ENCODE measurements around the gene KCTD10.

KCTD10 gene, protein sequence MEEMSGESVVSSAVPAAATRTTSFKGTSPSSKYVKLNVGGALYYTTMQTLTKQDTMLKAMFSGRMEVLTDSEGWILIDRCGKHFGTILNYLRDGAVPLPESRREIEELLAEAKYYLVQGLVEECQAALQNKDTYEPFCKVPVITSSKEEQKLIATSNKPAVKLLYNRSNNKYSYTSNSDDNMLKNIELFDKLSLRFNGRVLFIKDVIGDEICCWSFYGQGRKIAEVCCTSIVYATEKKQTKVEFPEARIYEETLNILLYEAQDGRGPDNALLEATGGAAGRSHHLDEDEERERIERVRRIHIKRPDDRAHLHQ

DNA sequence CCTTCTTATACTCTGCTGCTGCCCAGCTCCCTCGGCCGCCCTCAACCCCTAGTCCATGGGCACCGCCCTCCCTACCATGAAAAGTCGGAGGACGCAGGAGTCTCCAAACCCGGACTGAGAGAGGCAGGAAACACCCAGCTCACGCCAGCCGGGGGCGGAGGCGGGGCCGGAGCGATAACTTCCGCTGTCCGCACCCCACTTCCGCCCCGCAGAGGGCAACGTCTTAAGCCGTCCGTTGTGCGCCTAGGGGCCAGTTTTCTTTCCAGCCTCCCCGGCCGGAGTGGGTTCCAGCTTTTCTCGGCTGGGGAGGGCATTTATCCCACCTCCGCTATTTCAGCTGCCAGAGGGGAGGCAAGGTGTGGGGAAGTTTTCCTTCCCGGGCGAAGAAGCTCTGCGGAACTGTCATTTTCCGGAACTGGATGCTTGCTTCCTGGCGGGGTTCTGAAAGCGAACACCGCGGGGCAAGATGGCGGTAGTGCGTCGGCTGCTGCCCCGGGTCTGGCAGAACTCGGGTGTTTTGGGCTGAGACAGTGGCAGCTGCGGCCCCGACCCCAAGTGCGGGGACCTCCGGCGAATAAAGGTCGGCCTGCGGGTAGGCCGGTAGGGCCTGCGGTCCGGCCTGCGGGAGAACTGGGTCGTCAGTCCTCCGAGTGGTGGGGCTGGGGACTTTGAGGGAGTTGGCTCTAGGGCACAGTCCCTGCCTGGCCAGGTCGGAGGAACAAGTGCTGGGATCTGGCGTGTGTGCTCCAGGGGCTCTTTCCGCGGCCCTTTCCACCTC is at the start of gene KCTD10, which contains the start of gene UBE3B:
TSS of gene KCTD10 (minus strand) at position 116 of the 778 bp plus-strand sequence. CDS start at position 78, 38 bp downstream.
TSS of gene UBE3B (plus strand) at position 450 of the 778 bp plus-strand sequence. CDS start 5,918 bp downstream, outside the sequence.
- DNase-seq: peak; percentile 69

DNA sequence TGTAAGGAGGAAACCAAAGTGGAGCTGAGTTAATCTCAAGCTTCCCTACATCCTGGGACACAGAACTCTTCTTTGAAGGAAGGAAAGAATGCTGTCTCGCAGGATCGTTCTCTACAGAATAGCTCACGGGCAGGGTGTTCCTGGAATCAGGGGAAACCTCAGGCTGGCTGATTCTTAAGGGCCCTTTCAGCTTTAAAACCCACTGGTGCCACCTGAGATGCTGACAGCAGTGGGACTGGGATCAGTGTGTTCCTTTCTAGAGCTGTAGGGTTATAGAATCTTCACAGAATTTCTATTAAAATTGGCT is 48.1 kb upstream of the KCTD10 start:
- DNase-seq: no peak

DNA sequence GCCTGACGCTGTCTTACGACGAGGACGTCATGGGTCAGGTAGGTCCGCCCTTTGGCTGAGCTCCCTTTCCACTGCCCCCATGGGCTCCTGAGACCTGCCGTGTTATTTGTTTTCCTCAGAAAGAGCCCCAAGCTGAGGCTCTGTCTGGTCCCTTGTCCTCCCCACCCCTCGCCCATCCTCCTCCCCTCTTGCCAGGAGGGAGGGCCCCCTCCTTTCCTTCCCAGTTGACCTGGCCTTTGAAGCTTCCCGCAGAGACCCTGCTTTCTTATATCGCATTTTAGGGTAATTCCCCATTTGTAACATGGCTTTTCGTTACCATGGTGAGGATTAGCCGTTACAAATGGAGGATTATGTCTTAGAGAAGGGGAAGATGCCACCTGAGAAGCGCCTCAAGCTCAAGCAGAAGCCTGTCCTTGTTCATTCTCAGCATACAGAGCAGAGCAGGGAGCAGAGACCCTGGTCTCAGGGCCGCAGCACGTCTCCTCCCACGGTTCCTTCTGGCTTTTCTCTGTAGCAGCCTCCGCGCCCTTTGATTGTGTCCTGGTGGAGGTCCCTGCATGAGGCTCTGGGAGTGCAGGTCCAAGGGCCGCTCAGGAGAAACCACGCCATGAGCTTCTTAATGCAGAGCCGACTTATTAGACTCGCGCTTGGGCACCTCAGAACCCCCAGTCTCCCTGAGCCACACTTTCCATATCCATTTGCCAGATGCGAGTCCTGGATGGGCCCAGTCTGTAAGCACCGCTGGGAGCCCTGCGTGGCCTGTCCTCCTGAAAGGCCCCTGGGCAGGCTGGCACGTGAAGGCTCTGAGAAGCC is 47.6 kb upstream of the KCTD10 start:
- no peak for DNase-seq

DNA sequence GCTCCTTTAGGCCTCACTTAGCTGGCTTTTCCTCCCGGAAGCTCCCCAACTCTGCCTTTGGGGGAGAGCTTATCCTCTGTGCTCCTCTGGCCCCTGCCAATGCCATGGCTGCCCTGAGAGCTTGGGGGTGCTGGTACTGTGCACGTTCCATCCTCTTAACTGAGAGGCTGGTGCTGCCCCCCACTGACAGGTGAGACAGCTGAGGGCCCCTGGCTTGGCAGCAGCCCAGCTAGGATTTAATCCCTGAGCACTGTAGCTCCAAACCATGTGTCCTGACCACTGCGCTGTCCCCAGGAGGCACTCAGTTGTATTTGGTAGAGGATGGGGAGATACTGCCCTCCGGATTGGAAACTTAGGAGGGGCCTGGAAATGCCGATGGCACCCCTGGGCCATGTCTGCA is 46.4 kb upstream of the KCTD10 start:
- no peak for DNase-seq

DNA sequence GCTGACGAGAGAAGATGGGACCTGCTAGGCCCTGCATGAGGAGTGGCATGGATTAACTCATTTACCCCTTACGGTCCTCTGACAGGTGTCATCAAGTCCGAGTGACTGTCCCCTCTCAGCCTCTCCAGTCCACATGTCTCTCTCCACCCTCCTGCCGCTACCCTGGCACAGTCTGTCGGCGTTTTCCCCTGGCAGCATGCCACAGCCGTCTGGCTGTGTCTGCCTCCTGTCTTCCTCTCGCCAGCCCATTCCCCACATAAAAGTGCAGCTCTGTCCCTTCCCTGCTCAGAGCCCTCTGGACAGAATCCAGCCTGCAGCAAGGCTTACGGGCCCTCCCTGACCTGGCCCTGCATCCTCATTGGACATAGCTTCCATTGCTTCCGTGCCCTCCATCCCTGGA is 46.0 kb upstream of the KCTD10 start:
- DNase-seq: no peak

DNA sequence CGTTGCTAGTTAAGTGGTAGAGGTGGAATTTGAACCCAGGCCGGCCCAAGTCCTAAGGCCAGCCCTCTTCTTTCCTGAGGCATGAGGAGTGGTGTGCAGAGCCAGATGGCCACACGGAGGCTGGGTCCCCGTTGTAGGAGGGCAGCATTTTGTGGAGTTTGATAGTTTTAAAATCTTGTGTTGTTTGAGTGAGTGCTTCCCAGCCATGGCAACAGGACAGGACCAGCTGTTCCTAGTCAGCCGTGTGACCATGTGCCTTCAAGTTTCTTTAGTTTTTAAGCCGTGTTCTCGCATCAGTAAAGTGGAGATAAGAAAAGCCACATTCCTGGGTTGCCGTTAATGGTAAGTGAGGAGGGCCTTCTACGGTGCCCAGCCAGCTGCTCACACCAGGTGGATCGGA is 44.7 kb upstream of the KCTD10 start:
- DNase-seq: no peak

DNA sequence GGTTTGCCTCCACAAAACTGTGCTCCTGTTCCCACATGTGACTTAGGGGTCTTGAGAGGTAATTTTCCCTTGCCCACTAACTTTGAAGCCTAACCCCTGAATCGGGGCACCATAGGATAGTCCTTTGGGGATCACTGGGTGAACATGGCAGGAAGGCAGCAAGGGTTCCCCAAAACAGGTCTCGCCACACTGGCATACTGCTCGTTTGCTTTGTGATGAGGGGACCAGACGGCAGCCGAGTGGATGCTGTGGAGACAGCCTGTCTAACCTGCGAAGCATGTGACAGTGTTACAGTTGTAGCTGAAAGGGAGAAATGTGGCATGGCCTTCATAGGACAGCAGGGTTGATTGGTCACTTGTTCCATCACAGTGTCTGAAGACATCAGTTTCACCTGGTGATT is 42.7 kb upstream of the KCTD10 start:
- no peak for DNase-seq

DNA sequence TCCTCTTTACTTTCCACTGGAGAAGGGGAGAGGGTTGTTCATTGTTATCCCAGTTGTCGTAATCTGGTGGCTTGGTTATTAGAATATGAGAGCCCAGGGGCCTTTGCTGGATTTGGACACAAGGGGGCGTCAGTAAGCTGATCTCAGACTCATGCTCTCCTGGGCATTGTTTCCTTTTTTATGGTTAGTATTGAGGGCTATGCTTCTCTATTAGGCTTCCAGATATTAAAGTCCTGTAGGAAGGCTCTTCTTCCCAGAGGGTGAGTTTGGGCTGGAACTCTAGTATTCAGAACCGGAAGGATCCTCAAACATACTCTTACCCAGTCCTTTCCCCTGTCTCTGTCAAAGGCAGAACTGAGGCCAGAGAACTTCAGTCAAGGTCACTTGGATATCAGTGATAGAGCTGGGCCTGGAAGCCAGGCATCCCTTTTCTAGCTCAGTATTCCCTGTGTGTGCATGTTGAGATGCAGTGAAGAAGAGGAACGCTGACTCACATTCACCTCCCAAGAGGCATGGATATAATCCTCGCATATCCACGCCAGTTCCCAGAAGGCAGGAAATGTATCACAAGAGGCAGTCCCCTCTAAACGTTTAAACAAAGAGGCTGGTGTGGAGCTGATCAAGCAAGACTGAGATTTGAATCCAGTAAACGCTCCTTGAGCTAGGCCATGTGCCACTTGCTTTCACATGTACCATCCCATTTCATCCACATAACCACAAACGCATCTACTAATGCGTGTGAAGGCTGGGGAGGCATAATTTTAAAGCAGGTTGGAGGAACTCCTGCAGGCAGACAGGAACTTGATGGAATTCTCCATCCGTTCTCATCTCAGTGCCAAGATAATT is 41.9 kb upstream of the KCTD10 start:
- DNase-seq: peak; percentile 48

DNA sequence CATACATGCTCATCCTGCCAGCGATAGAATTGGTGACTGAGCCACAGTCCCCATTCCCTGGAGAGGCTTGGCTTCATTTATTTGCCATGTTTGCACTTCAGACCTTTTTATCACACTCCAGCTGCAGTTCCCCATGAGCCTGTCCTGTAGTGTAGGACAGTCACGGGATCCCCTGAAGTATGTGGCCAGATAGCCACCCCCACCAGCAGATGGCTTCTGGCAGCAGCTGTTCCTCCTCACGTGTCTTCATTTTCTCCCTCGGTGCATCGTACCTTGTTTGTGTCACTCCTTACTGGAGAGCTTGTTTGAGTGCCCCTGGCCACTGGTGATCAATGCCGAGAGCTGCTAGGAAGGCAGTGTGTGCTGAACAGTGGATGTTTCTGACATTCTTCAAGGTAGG is 40.5 kb upstream of the KCTD10 start:
- no peak for DNase-seq

DNA sequence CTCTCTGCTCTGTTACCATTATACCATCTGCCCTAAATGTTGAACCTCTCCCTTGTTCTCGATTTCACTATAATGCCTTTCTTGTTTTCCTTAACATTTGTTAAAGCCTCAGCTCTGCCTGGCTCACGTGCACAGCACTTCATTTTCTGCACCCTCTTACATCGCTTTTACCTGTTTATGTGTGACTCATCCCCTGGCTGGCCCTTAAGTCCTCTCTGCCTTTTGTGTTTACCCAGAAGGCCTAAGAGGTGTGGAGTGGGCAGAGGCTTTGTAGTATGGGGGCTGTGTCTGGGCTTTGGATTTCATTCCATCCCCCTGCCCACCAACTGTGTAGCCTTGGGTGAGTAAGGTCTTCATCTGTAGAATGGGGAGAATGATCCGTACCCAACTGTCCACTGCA is 36.9 kb upstream of the KCTD10 start:
- DNase-seq: no peak

DNA sequence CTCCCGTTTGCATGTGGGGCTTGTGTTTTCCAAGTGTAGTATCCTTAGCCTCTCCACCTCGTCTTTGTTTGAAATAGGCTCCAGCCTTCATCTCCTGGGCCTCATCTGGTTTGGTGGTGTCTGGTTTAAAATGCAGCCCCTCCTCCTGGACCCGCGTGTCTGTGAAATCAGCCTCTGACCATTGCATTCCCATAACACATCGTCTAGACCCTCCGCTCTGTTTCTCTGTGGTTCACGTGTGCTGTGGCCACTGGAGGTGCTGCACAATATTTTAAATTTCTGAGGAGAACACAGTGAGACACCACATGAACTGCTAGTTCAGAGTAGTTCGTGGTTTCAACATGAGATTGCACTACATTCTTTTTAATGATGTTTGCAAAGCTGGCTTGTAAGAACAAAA is 36.0 kb upstream of the KCTD10 start:
- DNase-seq: no peak

DNA sequence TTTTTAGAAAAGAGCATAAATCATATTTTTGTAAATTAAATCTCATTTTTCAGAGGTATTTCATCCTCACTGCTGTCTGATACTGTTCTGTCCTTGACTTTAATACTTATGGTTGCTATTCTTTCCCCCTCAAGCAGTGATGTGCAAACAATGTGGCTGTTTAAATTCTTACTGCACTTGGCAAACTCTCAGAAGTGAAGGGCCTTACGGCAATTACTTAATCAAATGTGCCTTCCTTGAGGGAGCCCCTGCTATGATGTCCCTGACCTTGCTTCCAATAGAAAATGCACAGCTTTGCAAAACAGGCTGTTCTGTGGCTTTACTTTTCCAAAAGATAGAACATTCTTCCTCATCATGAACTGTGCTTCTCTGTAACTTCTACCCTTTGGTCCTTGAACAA is 35.5 kb upstream of the KCTD10 start:
- DNase-seq: no peak

DNA sequence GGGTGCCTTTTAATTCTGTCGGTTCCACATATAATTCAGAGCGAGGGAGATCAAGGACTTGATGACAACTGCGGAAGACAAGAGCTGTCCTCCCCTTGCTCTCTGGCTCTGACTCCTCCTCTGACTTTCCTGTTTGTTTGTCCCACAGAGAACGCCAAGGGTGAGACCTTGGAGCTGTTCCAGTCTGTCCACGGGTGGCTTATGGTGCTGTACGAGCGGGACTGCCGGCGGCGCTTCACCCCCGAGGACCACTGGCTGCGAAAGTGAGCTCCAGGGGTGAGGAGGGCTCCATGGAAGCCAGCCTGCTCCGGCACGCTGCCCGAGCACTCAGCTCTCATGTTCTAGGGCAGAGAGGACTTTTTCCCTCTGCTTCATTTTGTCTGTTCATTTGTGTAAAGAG is 33.1 kb upstream of the KCTD10 start:
- DNase-seq: no peak

DNA sequence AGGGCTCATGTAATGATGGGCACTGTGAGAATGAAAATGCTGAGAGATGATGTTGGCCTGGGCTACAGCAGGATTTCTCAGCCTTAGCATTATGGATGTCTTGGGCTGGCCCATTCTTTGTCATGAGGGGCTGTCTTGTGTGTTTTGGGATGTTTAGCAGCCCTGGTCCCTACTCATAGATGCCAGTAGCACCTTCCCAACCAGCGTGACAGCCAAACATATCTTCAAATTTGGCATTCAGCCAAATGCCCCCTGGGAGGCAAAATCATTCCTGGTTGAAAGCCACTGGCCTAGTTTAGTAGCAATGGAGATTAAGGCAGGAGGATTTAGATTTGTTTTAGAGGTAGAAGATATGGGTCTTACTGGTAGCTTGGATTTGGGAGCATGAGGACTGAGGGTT is 27.0 kb upstream of the KCTD10 start:
- no peak for DNase-seq

DNA sequence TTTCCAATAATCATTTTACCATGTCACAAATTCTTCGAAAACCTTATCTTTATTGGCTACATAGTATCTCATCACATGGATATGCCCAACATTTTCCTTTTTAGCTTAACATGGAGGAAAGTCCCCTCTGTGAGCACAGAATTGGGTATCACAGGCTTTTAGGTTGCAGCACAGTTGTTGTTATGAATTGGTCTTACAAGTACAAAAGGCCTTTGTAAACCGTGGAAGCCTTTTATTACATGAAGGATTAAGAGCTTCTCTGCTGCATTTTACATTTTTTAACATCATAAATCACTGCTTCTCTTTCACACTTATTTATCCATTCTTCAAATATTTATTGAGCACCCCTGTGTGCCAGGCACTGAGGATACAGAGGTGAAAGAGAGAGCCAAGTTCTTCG is 26.5 kb upstream of the KCTD10 start:
- DNase-seq: no peak

DNA sequence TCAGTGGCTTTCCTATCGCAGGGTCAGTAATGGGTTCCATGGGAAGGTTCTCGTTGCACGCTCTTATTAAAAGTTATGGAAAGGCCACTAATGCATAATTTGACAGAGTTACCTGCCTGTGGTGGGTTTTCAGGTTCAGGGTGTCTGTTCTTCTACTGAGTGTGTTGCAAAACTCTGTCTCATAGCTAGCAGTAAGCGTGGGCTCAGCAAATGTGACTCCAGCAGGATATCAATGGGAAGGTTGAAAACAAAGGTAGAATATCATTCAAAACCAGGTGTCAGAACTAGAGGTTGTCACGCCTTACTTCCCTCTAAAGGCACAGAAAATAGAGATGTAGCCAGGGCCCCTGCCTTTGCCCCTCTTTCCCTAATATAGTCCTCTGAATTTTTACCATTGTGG is 25.2 kb upstream of the KCTD10 start:
- no peak for DNase-seq

DNA sequence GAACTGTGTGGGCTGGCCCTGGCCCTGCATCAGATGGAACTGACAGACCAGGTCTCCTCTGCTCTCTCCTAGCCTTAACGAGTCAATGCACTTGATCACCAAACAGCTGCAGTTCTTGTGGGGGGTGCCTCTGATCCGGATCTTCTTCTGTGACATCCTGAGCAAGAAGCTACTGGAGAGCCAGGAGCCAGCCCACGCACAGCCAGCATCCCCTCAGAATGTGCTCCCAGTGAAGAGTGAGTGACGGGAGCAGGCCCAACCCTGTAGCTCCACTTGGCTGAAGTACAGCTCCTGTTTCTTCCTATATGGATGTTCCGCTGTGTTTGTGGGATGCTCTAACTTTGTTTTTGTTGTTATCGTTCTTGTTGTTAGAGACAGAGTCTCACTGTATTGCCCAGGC is 24.2 kb upstream of the KCTD10 start:
- no peak for DNase-seq

DNA sequence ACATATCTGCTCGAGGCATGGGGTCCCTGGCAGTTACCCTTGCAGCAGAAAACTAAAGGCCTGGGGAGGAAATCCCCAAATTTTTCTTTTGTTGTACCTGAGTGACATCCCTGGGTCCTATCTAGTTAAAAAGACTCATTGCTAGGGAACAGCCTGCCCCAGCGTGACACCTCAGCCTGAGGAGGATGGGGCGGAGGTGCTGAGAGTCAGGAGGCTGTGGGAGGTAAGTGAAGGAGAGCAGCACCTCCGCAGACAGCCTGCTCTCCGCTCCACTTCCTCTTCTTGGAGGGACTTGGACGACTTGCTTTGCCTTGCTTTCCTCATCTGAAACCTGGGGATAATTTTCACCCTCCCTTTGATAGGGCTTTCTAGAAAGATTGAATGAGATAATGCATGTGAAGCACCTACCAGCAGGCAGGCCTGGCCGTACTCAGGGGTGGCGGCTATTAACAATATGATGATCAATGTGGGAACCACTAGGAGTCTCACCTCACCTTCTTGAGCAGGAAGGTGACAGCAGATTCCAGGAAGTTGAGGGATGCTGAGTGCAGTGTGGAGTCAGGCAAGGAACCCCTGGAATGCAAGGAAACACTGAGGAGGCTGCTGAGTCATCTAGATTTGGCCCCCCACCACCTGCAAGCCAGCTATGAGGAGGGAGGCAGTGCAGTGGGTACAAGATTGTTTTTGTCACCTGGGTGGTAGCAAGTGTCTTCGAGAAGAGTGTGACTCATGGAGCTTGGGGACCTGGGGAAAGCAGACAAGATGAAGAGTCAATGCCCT is 23.5 kb upstream of the KCTD10 start:
- DNase-seq: no peak

DNA sequence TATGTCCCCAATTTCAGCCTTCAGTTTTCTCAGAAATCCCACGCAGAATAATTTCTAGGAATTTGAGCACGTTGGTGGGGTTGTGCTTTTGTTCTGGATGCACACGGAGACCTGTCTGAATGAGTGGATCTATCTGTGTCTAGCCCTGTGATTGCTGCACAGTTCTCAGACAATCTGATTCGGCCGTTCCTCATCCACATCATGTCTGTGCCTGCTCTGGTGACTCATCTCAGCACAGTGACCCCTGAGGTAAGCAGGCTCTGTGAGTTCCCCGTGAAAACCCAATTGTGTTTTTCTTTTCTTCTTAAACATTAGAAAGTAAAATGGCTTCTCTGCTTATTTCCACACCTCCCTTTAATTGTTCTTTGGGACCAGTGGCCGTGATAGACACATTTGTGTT is 20.6 kb upstream of the KCTD10 start:
- DNase-seq: no peak

DNA sequence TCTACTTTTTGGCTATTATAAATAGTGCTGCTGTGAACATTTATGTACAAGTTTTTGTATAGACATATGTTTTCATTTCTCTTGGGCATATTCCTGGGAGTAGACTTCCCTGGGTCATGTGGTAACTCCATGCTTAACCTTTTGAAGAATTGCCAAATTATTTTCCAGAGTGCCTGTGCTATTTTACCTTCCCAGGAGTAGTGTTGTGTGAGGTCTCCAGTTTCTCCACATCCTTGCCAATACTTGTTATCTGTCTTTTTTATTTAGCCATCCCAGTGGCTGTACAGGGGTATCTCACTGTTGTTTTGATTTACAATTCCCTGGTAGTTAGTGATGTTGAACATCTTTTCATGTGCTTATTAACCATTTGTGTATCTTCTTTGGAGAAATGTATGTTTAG is 19.2 kb upstream of the KCTD10 start:
- DNase-seq: no peak

DNA sequence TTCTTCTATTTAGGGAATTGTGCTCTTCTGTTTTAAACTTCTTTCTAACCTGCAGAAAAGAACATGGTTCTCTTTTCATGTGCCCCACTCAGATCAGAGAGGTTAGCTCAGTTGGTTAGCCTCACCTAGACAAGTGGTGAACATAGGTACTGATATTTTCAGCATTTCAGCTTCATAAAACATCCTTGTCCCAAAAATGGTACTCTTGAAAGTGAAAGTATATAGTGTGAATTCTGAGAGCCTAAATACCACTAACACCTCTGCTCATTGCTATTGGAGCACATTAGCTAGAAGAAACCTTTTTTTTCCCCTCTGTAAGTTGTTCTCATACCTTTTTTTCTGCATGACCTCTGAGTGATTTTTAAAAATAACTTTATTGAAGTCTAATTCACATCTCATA is 17.9 kb upstream of the KCTD10 start:
- DNase-seq: no peak

DNA sequence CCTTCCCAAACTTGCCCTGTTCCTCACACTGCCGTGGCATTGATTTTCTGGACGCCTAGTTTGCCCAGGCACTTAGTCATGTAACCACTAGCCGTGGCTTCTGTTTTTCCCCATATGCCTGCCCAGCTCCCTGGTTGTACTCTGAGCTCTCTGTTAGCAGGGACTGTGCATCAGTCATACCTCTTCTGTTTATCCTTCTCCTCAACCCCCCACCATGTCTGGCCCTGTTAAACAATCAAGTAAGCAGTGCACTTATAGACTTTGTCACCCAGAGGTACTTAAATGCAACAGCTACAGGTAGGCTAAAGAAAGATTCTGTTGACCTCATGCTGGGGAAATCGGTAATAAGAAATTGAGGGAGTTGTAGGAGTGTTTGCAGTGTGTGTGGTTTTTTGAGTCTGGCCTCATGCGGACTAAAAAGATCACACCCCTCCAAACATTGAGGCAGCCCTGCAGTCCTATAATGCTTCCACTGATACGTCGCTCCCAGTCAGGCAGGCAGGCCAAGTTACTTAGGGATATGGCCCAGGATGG is 17.3 kb upstream of the KCTD10 start:
- DNase-seq: no peak
